Measurements from ENCODE around the gene ARL5C. TPM values are rescaled to one million over a fixed set of nuclear protein-coding genes. Genes with fewer than 3 reads are reported as not detected.

The ARL5C gene
- total RNA-seq, 1 experiment from 2014 or later = not detected

- Histone ChIP-seq H2BK20ac (ENCODE audit: low read depth, low read length, poor library complexity, severe bottlenecking) (no peak overlapping the region), H3K14ac (ENCODE audit: insufficient read depth, low read length) (no peak overlapping the region), H3K18ac (ENCODE audit: insufficient read length, low read depth, low read length) (no peak overlapping the region), H3K9ac (ENCODE audit: extremely low read depth, insufficient read length, low read length) (no peak overlapping the region), H3K4me1 (ENCODE audit: insufficient read depth, low read length) (no peaks in the 10 kb centered on the region), H2BK5ac (ENCODE audit: insufficient read length, low read length) (no peak overlapping the region), H2AK5ac (ENCODE audit: insufficient read length, low read length) (no peak overlapping the region), H3K56ac (ENCODE audit: insufficient read length, low read depth, low read length) (no peak overlapping the region), H4K91ac (ENCODE audit: insufficient read length, low read depth, low read length) (no peak overlapping the region), H2BK120ac (ENCODE audit: low read depth, low read length, poor library complexity, severe bottlenecking) (no peak overlapping the region), H3K27ac (ENCODE audit: insufficient read length, low read depth, low read length) (no peak overlapping the region), H2AFZ (ENCODE audit: low read length) (no peak overlapping the region), H3K79me2 (ENCODE audit: insufficient read depth, low read length) (no peaks in the 10 kb centered on the region), H2BK15ac (ENCODE audit: low read depth, low read length) (no peak overlapping the region), H3K79me1 (ENCODE audit: insufficient read depth, low read depth, low read length, poor library complexity, severe bottlenecking) (no peaks in the 10 kb centered on the region), H3T11ph (ENCODE audit: low read length) (no peak overlapping the region), H3K23ac (ENCODE audit: insufficient read length, low read depth, low read length) (no peak overlapping the region), H4K8ac (replicated peaks; ENCODE audit: insufficient read length, low read depth, low read length) (no peak overlapping the region), H4K20me1 (ENCODE audit: control insufficient read depth, insufficient read depth, insufficient read length) (no peaks in the 10 kb centered on the region), H3K27me3 (ENCODE audit: insufficient read depth, low read length) (no peaks in the 10 kb centered on the region), H3K4me2 (ENCODE audit: insufficient read depth, insufficient read length, low read length) (no peak overlapping the region), H4K5ac (ENCODE audit: insufficient read length, low read depth, low read length) (no peak overlapping the region), H2BK12ac (ENCODE audit: insufficient read length, low read depth, low read length) (no peak overlapping the region), H3K23me2 (ENCODE audit: insufficient read length, low read depth, low read length, poor library complexity, severe bottlenecking) (no peaks in the 10 kb centered on the region), H3K4ac (ENCODE audit: low read depth, low read length) (no peak overlapping the region), H3K9me3 (ENCODE audit: control insufficient read depth, low read depth, low read length) (no peaks in the 10 kb centered on the region)
- TF ChIP-seq CTCF (conservative IDR thresholded peaks at IDR 0.05) = peak; percentile 19; the same call in 1 of the 3 replicates
- DNase-seq = peak; percentile 56
- Mint-ChIP-seq H3K27ac (0 out of 7 replicates have a peak overlapping the region, but pooled peaks of 1 of the 3 experiments have one; percentile 47), H3K27me3 (ENCODE audit: low read depth) (peaks cover 11% of the 10 kb centered on the region), H3K4me3 (no peak overlapping the region), H3K36me3 (ENCODE audit: insufficient read depth in 1 of 3, low read depth in 3 of 3) (no peaks in the 10 kb centered on the region), H3K4me1 (peaks cover 0 to 15% of the 10 kb centered on the region in 2 experiments; a peak in 1 of 4 replicates), H3K9me3 (peaks cover 0 to 2% of the 10 kb centered on the region in 2 experiments; a peak in 1 of 5 replicates)
- WGBS (ENCODE audit: extremely low coverage, insufficient read length, low lambda C conversion rate) = no CpG with 5 or more reads among the region's 19 CpGs
Measured at GRCh38 chr17:39110435-39111136, 55.4 kb downstream of the ARL5C start.
